ENCODE data around the gene CX3CR1. TPM values are rescaled to one million over a fixed set of nuclear protein-coding genes. Genes with fewer than 3 reads are reported as not detected.

Gene CX3CR1
- polyA plus RNA-seq, 1 donor from 2014 or later, result not detected

GRCh38 chr3:39267631-39268548 lies 11.9 kb downstream of the CX3CR1 start:
- H3K9me2 ChIP-seq (ENCODE audit: insufficient read depth, low read length), result no peaks in the 10 kb centered on the region

GRCh38 chr3:39264053-39264452 lies 15.8 kb downstream of the CX3CR1 start:
- no peak overlapping the region for H3K4me3 ChIP-seq (ENCODE audit: low read length)

More at GRCh38 chr3:39267631-39268548, 11.9 kb downstream of the CX3CR1 start:
- Histone ChIP-seq H3K9me3 (ENCODE audit: low read length) (no peaks in the 10 kb centered on the region), H2AFZ (ENCODE audit: low read depth, low read length) (no peak overlapping the region), H4K20me1 (ENCODE audit: insufficient read depth) (no peaks in the 10 kb centered on the region), H3K4me2 (ENCODE audit: low read length) (no peak overlapping the region), H3K27ac (ENCODE audit: low read length) (peak overlapping the region; percentile 52), H3K27me3 (ENCODE audit: insufficient read depth, low read depth, low read length) (no peaks in the 10 kb centered on the region), H3K9ac (ENCODE audit: low read length) (peak overlapping the region; percentile 9), H3F3A (ENCODE audit: insufficient read depth, low read length, poor library complexity, severe bottlenecking) (no peaks in the 10 kb centered on the region), H3K79me2 (replicated peaks; ENCODE audit: insufficient read depth, low read length) (no peaks in the 10 kb centered on the region), H3K4me3 (ENCODE audit: low read length) (peak overlapping the region; percentile 18), H3K36me3 (ENCODE audit: insufficient read depth, low read length) (no peaks in the 10 kb centered on the region)
- TF ChIP-seq EZH2 (IDR thresholded peaks at IDR 0.05; ENCODE audit: borderline replicate concordance, insufficient read depth, low read length, poor library complexity, severe bottlenecking) (no peak), MXI1 (conservative IDR thresholded peaks at IDR 0.05; ENCODE audit: poor library complexity, severe bottlenecking) (no peak), EP300 (conservative IDR thresholded peaks at IDR 0.05; ENCODE audit: poor library complexity, severe bottlenecking) (peak; percentile 44), POLR2AphosphoS5 (IDR thresholded peaks at IDR 0.05) (peak; percentile 55), RAD21 (conservative IDR thresholded peaks at IDR 0.05) (no peak)

More at GRCh38 chr3:39264053-39264452, 15.8 kb downstream of the CX3CR1 start:
- no peaks in the 10 kb centered on the region for H4K20me1 ChIP-seq (ENCODE audit: insufficient read depth)
- no peak overlapping the region for H3K9ac ChIP-seq (ENCODE audit: low read length)
- no peaks in the 10 kb centered on the region for H3K9me2 ChIP-seq (ENCODE audit: insufficient read depth, low read length)
- no peaks in the 10 kb centered on the region for H3K79me2 ChIP-seq (replicated peaks; ENCODE audit: insufficient read depth, low read length)
- H3K27ac ChIP-seq (ENCODE audit: low read length), result no peak overlapping the region
- TF ChIP-seq SMC3 (conservative IDR thresholded peaks at IDR 0.05; ENCODE audit: poor library complexity) (no peak), TAF1 (IDR thresholded peaks at IDR 0.05; ENCODE audit: low read depth) (no peak), POLR2AphosphoS5 (IDR thresholded peaks at IDR 0.05) (no peak), EZH2 (IDR thresholded peaks at IDR 0.05; ENCODE audit: borderline replicate concordance, insufficient read depth, low read length, poor library complexity, severe bottlenecking) (no peak), MXI1 (conservative IDR thresholded peaks at IDR 0.05; ENCODE audit: poor library complexity, severe bottlenecking) (no peak), EP300 (conservative IDR thresholded peaks at IDR 0.05; ENCODE audit: poor library complexity, severe bottlenecking) (no peak), REST (IDR thresholded peaks at IDR 0.05; ENCODE audit: borderline replicate concordance) (no peak), RAD21 (conservative IDR thresholded peaks at IDR 0.05) (no peak), CTCF (IDR thresholded peaks at IDR 0.05; ENCODE audit: poor library complexity, severe bottlenecking) (no peak)
- no peaks in the 10 kb centered on the region for H3F3A ChIP-seq (ENCODE audit: insufficient read depth, low read length, poor library complexity, severe bottlenecking)
- H3K9me3 ChIP-seq (ENCODE audit: low read length), result no peaks in the 10 kb centered on the region
- H3K27me3 ChIP-seq (ENCODE audit: insufficient read depth, low read depth, low read length), result no peaks in the 10 kb centered on the region
- no peak overlapping the region for H2AFZ ChIP-seq (ENCODE audit: low read depth, low read length)
- no peaks in the 10 kb centered on the region for H3K36me3 ChIP-seq (ENCODE audit: insufficient read depth, low read length)
- H3K4me2 ChIP-seq (ENCODE audit: low read length), result no peak overlapping the region

Data from neural cell (in vitro differentiated cells).